HL-60 (cell line): ENCODE data around the gene ATIC.

Source experiments
- DNase-seq, 2 experiments: peaks; one replicate each; pipeline ENCODE4 v3.0.0-alpha.2; 2010 to 2020; ENCODE audit warnings: low read depth in 1 of 2, low spot score in 1 of 2
- H3K27ac ChIP-seq: fragments of 250-450 bp; sonication (Bioruptor Pico); replicated peaks from 2 replicates; pipeline ENCODE4 v1.5.1; 2020; ENCODE audit warnings: mild to moderate bottlenecking, moderate library complexity
- H3K27me3 ChIP-seq: fragments of 250-450 bp; sonication (Bioruptor Pico); 2 replicates; pipeline ENCODE4 v1.5.1; 2021; ENCODE audit warnings: mild to moderate bottlenecking, moderate library complexity; ENCODE audit not compliant: insufficient read depth, poor library complexity, severe bottlenecking
- H3K4me3 ChIP-seq: replicated peaks from 2 replicates; pipeline ENCODE4 v1.5.1; 2011; ENCODE audit warnings: mild to moderate bottlenecking, control low read depth, low read length; ENCODE audit not compliant: insufficient read depth
- GABPA ChIP-seq: IDR thresholded peaks from 2 replicates; pipeline ENCODE4 v1.6.1; 2012; ENCODE audit warnings: low read depth
- POLR2AphosphoS5 ChIP-seq: IDR thresholded peaks from 2 replicates; pipeline ENCODE4 v1.6.1; 2012; ENCODE audit warnings: low read depth
- SPI1 ChIP-seq: IDR thresholded peaks from 2 replicates; pipeline ENCODE4 v1.6.1; 2012; ENCODE audit warnings: low read depth, mild to moderate bottlenecking, borderline replicate concordance
- TF ChIP-seq, protein P1 (sequence below): IDR thresholded peaks from one replicate; pipeline ENCODE4 v1.5.1; 2011; ENCODE audit warnings: low read length, control low read depth, inconsistent platforms; ENCODE audit not compliant: insufficient read depth
- TF ChIP-seq, protein P2 (sequence below): IDR thresholded peaks from 2 replicates; pipeline ENCODE4 v1.6.1; 2012; ENCODE audit warnings: low read depth; ENCODE audit not compliant: insufficient replicate concordance

Gene ATIC

GRCh38 chr2:215286309-215286708, 25.6 kb upstream of the ATIC start:
- TF ChIP-seq SPI1 = no peak
- TF ChIP-seq, protein P1, sequence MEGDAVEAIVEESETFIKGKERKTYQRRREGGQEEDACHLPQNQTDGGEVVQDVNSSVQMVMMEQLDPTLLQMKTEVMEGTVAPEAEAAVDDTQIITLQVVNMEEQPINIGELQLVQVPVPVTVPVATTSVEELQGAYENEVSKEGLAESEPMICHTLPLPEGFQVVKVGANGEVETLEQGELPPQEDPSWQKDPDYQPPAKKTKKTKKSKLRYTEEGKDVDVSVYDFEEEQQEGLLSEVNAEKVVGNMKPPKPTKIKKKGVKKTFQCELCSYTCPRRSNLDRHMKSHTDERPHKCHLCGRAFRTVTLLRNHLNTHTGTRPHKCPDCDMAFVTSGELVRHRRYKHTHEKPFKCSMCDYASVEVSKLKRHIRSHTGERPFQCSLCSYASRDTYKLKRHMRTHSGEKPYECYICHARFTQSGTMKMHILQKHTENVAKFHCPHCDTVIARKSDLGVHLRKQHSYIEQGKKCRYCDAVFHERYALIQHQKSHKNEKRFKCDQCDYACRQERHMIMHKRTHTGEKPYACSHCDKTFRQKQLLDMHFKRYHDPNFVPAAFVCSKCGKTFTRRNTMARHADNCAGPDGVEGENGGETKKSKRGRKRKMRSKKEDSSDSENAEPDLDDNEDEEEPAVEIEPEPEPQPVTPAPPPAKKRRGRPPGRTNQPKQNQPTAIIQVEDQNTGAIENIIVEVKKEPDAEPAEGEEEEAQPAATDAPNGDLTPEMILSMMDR = no peak
- TF ChIP-seq, protein P2, sequence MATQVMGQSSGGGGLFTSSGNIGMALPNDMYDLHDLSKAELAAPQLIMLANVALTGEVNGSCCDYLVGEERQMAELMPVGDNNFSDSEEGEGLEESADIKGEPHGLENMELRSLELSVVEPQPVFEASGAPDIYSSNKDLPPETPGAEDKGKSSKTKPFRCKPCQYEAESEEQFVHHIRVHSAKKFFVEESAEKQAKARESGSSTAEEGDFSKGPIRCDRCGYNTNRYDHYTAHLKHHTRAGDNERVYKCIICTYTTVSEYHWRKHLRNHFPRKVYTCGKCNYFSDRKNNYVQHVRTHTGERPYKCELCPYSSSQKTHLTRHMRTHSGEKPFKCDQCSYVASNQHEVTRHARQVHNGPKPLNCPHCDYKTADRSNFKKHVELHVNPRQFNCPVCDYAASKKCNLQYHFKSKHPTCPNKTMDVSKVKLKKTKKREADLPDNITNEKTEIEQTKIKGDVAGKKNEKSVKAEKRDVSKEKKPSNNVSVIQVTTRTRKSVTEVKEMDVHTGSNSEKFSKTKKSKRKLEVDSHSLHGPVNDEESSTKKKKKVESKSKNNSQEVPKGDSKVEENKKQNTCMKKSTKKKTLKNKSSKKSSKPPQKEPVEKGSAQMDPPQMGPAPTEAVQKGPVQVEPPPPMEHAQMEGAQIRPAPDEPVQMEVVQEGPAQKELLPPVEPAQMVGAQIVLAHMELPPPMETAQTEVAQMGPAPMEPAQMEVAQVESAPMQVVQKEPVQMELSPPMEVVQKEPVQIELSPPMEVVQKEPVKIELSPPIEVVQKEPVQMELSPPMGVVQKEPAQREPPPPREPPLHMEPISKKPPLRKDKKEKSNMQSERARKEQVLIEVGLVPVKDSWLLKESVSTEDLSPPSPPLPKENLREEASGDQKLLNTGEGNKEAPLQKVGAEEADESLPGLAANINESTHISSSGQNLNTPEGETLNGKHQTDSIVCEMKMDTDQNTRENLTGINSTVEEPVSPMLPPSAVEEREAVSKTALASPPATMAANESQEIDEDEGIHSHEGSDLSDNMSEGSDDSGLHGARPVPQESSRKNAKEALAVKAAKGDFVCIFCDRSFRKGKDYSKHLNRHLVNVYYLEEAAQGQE = no peak
- TF ChIP-seq POLR2AphosphoS5 = no peak
- no peak for TF ChIP-seq GABPA
- H3K27ac ChIP-seq = no peak overlapping the region
- DNase-seq = no peak
- H3K4me3 ChIP-seq = no peak overlapping the region
- H3K27me3 ChIP-seq = no peaks in the 10 kb centered on the region

- DNase-seq = no peak
- Histone ChIP-seq H3K27ac (no peak overlapping the region), H3K4me3 (no peak overlapping the region), H3K27me3 (no peaks in the 10 kb centered on the region)
- TF ChIP-seq SPI1 (no peak), POLR2AphosphoS5 (no peak), GABPA (no peak)
- TF ChIP-seq, protein P1 = no peak
- TF ChIP-seq, protein P2 = no peak
Measured at GRCh38 chr2:215288112-215288815, 23.6 kb upstream of the ATIC start.

GRCh38 chr2:215290980-215291599, 20.8 kb upstream of the ATIC start:
- no peak for TF ChIP-seq SPI1
- TF ChIP-seq, protein P1 = no peak
- TF ChIP-seq POLR2AphosphoS5 = no peak
- TF ChIP-seq GABPA = no peak
- TF ChIP-seq, protein P2 = no peak
- no peak for DNase-seq
- no peak overlapping the region for H3K4me3 ChIP-seq
- no peaks in the 10 kb centered on the region for H3K27me3 ChIP-seq
- H3K27ac ChIP-seq = no peak overlapping the region
